Kidney (tissue), 14 donors: Measurements from ENCODE around the gene HAP1. TPM values are rescaled to one million over a fixed set of nuclear protein-coding genes. Genes with fewer than 3 reads are reported as not detected.

Experiments
- DNase-seq, 5 donors: peaks; one replicate each; pipeline ENCODE4 v3.0.0-alpha.2; 2013 to 2020
- FAIRE-seq: peaks from 2 replicates; lab custom pipeline; 2012; peaks lifted over from hg19 to GRCh38; lab: Jason Lieb, UNC
- H3K27ac ChIP-seq, 2 donors: one replicate each; pipeline ENCODE4 v1.7.0; 2013; ENCODE audit warnings: low read depth in 2 of 2, low read length in 2 of 2, inconsistent platforms in 1 of 2
- H3K27me3 ChIP-seq: one replicate; pipeline ENCODE4 v1.7.1; 2013; ENCODE audit warnings: low read length, inconsistent platforms; ENCODE audit not compliant: control insufficient read depth, insufficient read depth
- H3K36me3 ChIP-seq, 3 donors: one replicate each; pipeline versions ENCODE4 v1.7.0 to v1.7.1; 2013; ENCODE audit warnings: low read length in 3 of 3, control low read depth in 1 of 3, inconsistent platforms in 1 of 3; ENCODE audit not compliant: insufficient read depth in 3 of 3, control insufficient read depth in 2 of 3
- H3K4me1 ChIP-seq, 3 donors: one replicate each; pipeline versions ENCODE4 v1.7.0 to v1.7.1; 2013; ENCODE audit warnings: low read length in 3 of 3, inconsistent platforms in 1 of 3, low read depth in 1 of 3; ENCODE audit not compliant: control insufficient read depth in 2 of 3, insufficient read depth in 2 of 3
- H3K4me3 ChIP-seq, 3 donors: one replicate each; pipeline versions ENCODE4 v1.7.0 to v1.8.1; 2013; ENCODE audit warnings: low read length in 3 of 3, control low read depth in 1 of 3, inconsistent platforms in 1 of 3
- H3K9ac ChIP-seq, 3 donors: one replicate each; pipeline versions ENCODE4 v1.7.0 to v1.7.1; 2013; ENCODE audit warnings: low read length in 3 of 3, control low read depth in 1 of 3, inconsistent platforms in 1 of 3
- H3K9me3 ChIP-seq, 3 donors: one replicate each; pipeline versions ENCODE4 v1.7.0 to v1.7.1; 2013; ENCODE audit warnings: low read length in 3 of 3, control low read depth in 1 of 3, inconsistent platforms in 1 of 3; ENCODE audit not compliant: control insufficient read depth in 2 of 3, insufficient read depth in 1 of 3
- CTCF ChIP-seq: IDR thresholded peaks from 3 replicates; pipeline ENCODE4 v1.5.1; 2012; ENCODE audit warnings: mild to moderate bottlenecking, moderate library complexity, borderline replicate concordance; ENCODE audit not compliant: insufficient read depth; ENCODE audit errors: extremely low read depth
- intact Hi-C: fragments of 100-400 bp; cut with DNase I; formaldehyde crosslinking; loops from one replicate; pipeline ENCODE4 v1.11.1; 2022
- polyA plus RNA-seq: library from polyadenylated mRNA; stranded (reverse); fragments of 350-450 nt; fragmentation: Illumina TruSeq; extraction: RNeasy Lipid Tissue Mini Kit (QIAGEN cat#74804); gene quantifications from one replicate; pipeline ENCODE4 v1.2.3, GENCODE V29; 2014; ENCODE audit warnings: low read depth, low replicate concordance; ENCODE audit not compliant: insufficient read depth
- total RNA-seq: library from RNA; stranded (reverse); fragmentation: NEBNext Ultra II Directional; extraction: Animal tissue kit (Norgen Biotek cat#: 25700); gene quantifications from one replicate; pipeline ENCODE4 v1.2.1, GENCODE V29; 2021
- donor health status: control.
- donor health status: control.
- donor health status: control.
- donor health status: control.
- donor health status: control.
- donor health status: DM: yes; HTN: yes; CAD: no.
- donor health status: Normal renal cell carcinoma (clear cell type).

Gene HAP1
- total and polyA plus RNA-seq, 2 donors from 2014 or later: 0.99 to 1.3 TPM

- DNase-seq: no peak
- H3K4me1 ChIP-seq: peaks cover 4 to 23% (median 19%) of the 10 kb centered on the region in 3 donors
- H3K9ac ChIP-seq: no peak overlapping the region
- intact Hi-C loops: no loop called here
- H3K4me3 ChIP-seq: no peak overlapping the region
- H3K27me3 ChIP-seq: no peaks in the 10 kb centered on the region
- TF ChIP-seq CTCF: no peak
- FAIRE-seq: no peak
- no peaks in the 10 kb centered on the region for H3K9me3 ChIP-seq
- H3K27ac ChIP-seq: no peak overlapping the region
- peaks cover 25 to 43% (median 37%) of the 10 kb centered on the region in 3 donors for H3K36me3 ChIP-seq
Observed at GRCh38 chr17:41692722-41693521, 41.5 kb downstream of the HAP1 start.

DNA sequence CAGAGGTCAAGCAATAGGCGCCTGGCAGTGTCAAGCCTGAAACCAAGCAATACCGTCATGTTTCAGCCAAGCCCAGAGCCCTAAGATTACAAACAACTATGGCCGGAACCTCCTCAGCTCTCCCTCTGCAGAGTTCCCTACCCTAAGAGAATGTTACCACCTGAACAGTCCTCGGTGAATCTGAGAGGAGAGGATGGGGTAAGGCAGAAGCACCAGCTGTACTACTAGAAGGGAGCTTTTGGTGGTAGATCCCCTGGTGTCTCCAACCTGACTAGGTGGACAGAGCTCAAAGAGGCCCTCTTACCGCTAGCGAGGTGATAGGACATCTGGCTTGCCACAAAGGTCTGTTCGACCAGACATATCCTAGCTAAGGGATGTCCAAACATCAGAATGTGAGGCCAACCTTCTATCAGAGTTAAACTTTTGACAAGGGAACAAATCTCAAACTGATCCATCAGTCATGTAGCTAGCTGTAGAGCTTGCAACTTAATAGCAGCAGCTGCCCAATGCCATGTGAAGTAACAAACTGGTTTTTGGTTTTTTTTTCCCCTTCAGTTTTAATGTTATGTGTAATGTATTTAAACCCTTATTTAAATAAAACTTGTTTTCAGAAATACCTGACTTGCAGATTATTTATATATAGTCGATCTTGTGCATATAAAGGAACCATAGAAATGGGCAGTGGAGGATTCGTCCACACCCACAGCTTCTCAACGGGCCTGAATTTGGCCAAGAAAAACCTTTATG lies 43.2 kb downstream of the HAP1 start:
- Histone ChIP-seq H3K9me3 (no peaks in the 10 kb centered on the region), H3K9ac (no peak overlapping the region), H3K4me3 (peak overlapping the region in 1 of 3 donors; percentile 97), H3K27ac (no peak overlapping the region), H3K27me3 (no peaks in the 10 kb centered on the region), H3K4me1 (peaks cover 4 to 17% (median 17%) of the 10 kb centered on the region in 3 donors), H3K36me3 (peaks cover 25 to 43% (median 37%) of the 10 kb centered on the region in 3 donors)
- no peak for DNase-seq
- no peak for FAIRE-seq
- intact Hi-C loops: no loop called here
- TF ChIP-seq CTCF: no peak

DNA sequence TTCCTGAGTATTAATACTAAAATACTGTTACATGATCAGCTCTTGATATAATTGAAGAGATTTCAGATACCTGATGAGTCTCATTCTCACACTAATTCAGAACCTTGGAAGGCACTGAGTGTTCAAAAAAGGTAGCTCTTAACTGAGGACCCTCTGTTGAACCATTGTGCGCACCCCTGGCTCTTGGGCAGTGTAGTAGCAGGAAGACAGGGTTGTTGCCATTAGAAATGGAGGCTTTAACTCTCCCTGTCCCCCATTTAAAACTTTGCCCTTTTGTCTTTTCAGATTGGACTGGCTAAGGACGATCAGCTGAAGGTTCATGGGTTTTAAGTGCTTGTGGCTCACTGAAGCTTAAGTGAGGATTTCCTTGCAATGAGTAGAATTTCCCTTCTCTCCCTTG lies 43.9 kb downstream of the HAP1 start:
- intact Hi-C loops: no loop called here
- H3K27me3 ChIP-seq: no peaks in the 10 kb centered on the region
- no peak for FAIRE-seq
- peak overlapping the region in 1 of 3 donors; percentile 100 for H3K9ac ChIP-seq
- H3K27ac ChIP-seq: no peak overlapping the region
- H3K9me3 ChIP-seq: no peaks in the 10 kb centered on the region
- H3K36me3 ChIP-seq: peaks cover 25 to 43% (median 37%) of the 10 kb centered on the region in 3 donors
- peak overlapping the region in 2 of 3 donors; percentile 87 to 97 for H3K4me3 ChIP-seq
- no peak for TF ChIP-seq CTCF
- no peak for DNase-seq
- H3K4me1 ChIP-seq: peaks cover 4 to 15% (median 14%) of the 10 kb centered on the region in 3 donors
